HUES64 (cell line): ENCODE results near the gene ASB10.

ENCODE experiments used
- H3K27ac ChIP-seq: 2 replicates; pipeline ENCODE4 v1.7.0; 2013; ENCODE audit warnings: low read depth, low read length, inconsistent platforms
- H3K27me3 ChIP-seq: 2 replicates; pipeline ENCODE4 v1.6.1; 2013; ENCODE audit warnings: mild to moderate bottlenecking, low read length; ENCODE audit not compliant: insufficient read depth
- H3K36me3 ChIP-seq: 2 replicates; pipeline ENCODE4 v1.6.1; 2013; ENCODE audit warnings: mild to moderate bottlenecking, low read length; ENCODE audit not compliant: insufficient read depth
- H3K4me1 ChIP-seq: 2 replicates; pipeline ENCODE4 v1.6.1; 2013; ENCODE audit warnings: mild to moderate bottlenecking, low read length, moderate library complexity; ENCODE audit not compliant: insufficient read depth
- H3K4me3 ChIP-seq: 2 replicates; pipeline ENCODE4 v1.5.1; 2013; ENCODE audit warnings: mild to moderate bottlenecking, low read length, moderate library complexity
- H3K9ac ChIP-seq: 2 replicates; pipeline ENCODE4 v1.6.1; 2013; ENCODE audit warnings: mild to moderate bottlenecking, low read depth, low read length
- H3K9me3 ChIP-seq: 2 replicates; pipeline ENCODE4 v1.6.1; 2013; ENCODE audit warnings: low read depth, low read length; ENCODE audit not compliant: insufficient read depth
- WGBS: fragments of 150-250, 120-280 bp; methylation state at CpG from one replicate; pipeline ENCODE4 v1.1.7; 2013; ENCODE audit warnings: missing lambda C conversion rate; 5-methylcytosine and 5-hydroxymethylcytosine counted together

Gene ASB10

GRCh38 chr7:151132461-151133205 lies 54.4 kb downstream of the ASB10 start:
- Histone ChIP-seq H3K9me3 (no peaks in the 10 kb centered on the region), H3K27me3 (no peaks in the 10 kb centered on the region), H3K4me1 (peaks cover 8% of the 10 kb centered on the region), H3K9ac (no peak overlapping the region), H3K27ac (no peak overlapping the region), H3K4me3 (no peak overlapping the region), H3K36me3 (peaks cover 64% of the 10 kb centered on the region)
- 94% methylated on average over 21 of the region's 21 CpGs for WGBS

GRCh38 chr7:151131592-151132293 lies 55.3 kb downstream of the ASB10 start:
- H3K9me3 ChIP-seq = no peaks in the 10 kb centered on the region
- H3K36me3 ChIP-seq = peaks cover 66% of the 10 kb centered on the region
- H3K9ac ChIP-seq = no peak overlapping the region
- H3K4me1 ChIP-seq = peaks cover 2% of the 10 kb centered on the region; the same call in 1 of the 2 replicates
- no peak overlapping the region for H3K27ac ChIP-seq
- peaks cover 8% of the 10 kb centered on the region for H3K27me3 ChIP-seq
- H3K4me3 ChIP-seq = no peak overlapping the region
- 93% methylated on average over 19 of the region's 19 CpGs for WGBS

GRCh38 chr7:151131224-151131591 lies 55.8 kb downstream of the ASB10 start:
- Histone ChIP-seq H3K9ac (no peak overlapping the region), H3K27ac (no peak overlapping the region), H3K27me3 (peaks cover 11% of the 10 kb centered on the region), H3K36me3 (peaks cover 63% of the 10 kb centered on the region), H3K9me3 (no peaks in the 10 kb centered on the region), H3K4me1 (peaks cover 6% of the 10 kb centered on the region; the same call in 1 of the 2 replicates), H3K4me3 (no peak overlapping the region)
- 98% methylated on average over 13 of the region's 13 CpGs for WGBS

GRCh38 chr7:151130741-151131157 lies 56.3 kb downstream of the ASB10 start:
- no peaks in the 10 kb centered on the region for H3K9me3 ChIP-seq
- H3K4me1 ChIP-seq = peaks cover 6% of the 10 kb centered on the region; the same call in 1 of the 2 replicates
- H3K27me3 ChIP-seq = peaks cover 11% of the 10 kb centered on the region
- H3K9ac ChIP-seq = no peak overlapping the region
- H3K36me3 ChIP-seq = peaks cover 58% of the 10 kb centered on the region
- 95% methylated on average over 17 of the region's 17 CpGs for WGBS
- no peak overlapping the region for H3K27ac ChIP-seq
- H3K4me3 ChIP-seq = no peak overlapping the region

DNA sequence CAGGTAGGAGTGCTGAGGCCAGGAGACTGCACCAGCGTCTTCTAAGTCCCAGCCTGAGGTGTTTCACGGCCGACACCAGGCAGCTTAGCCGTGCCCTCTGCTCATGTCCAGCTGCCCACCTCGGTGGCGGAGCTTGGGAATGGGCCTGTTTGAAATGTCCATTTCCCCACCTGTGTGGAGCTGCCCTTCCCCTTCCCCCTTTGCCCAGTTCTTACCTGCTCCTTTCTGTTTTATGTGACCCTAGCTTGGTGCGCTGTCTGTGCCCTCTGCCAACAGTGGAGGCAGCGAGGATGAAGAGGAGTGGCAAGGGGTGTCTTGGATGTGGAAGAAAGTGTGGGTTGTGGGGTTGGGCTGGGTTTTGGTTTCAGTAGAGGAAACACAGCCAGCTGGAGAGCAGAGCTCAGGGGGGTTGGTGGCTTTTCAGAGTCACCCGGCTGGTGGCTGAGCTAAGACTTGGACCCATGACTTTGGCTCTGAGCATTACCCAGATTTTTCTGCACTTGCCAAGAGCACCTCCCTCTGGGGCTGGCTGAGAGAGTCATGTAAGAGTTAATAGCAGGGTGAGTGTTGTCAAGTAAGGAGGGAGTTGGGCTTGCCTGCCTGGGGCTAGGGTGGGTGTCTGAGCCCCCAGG lies 57.0 kb downstream of the ASB10 start:
- Histone ChIP-seq H3K36me3 (peaks cover 53% of the 10 kb centered on the region), H3K27me3 (peaks cover 14% of the 10 kb centered on the region), H3K4me1 (peaks cover 8% of the 10 kb centered on the region; the same call in 1 of the 2 replicates), H3K9me3 (no peaks in the 10 kb centered on the region), H3K27ac (no peak overlapping the region), H3K9ac (no peak overlapping the region), H3K4me3 (no peak overlapping the region)
- 96% methylated on average over 9 of the region's 9 CpGs for WGBS

- WGBS = 89% methylated on average over 27 of the region's 28 CpGs
- H3K27ac ChIP-seq = no peak overlapping the region
- no peak overlapping the region for H3K4me3 ChIP-seq
- peaks cover 46% of the 10 kb centered on the region for H3K36me3 ChIP-seq
- H3K9me3 ChIP-seq = no peaks in the 10 kb centered on the region
- H3K4me1 ChIP-seq = peaks cover 10% of the 10 kb centered on the region; the same call in 1 of the 2 replicates
- H3K27me3 ChIP-seq = peaks cover 21% of the 10 kb centered on the region
- no peak overlapping the region for H3K9ac ChIP-seq
Observed at GRCh38 chr7:151129117-151129959, 57.7 kb downstream of the ASB10 start.

GRCh38 chr7:151128716-151129115 lies 58.3 kb downstream of the ASB10 start:
- peaks cover 41% of the 10 kb centered on the region for H3K36me3 ChIP-seq
- WGBS = 91% methylated on average over 8 of the region's 8 CpGs

GRCh38 chr7:151128144-151128543 lies 58.9 kb downstream of the ASB10 start:
- peaks cover 37% of the 10 kb centered on the region for H3K36me3 ChIP-seq

More at GRCh38 chr7:151128716-151129115, 58.3 kb downstream of the ASB10 start:
- H3K27ac ChIP-seq = no peak overlapping the region
- peaks cover 24% of the 10 kb centered on the region for H3K27me3 ChIP-seq
- H3K4me1 ChIP-seq = peaks cover 10% of the 10 kb centered on the region; the same call in 1 of the 2 replicates
- H3K4me3 ChIP-seq = no peak overlapping the region
- no peaks in the 10 kb centered on the region for H3K9me3 ChIP-seq
- H3K9ac ChIP-seq = no peak overlapping the region

GRCh38 chr7:151126491-151127137 lies 60.4 kb downstream of the ASB10 start:
- peaks cover 24% of the 10 kb centered on the region for H3K27me3 ChIP-seq
- H3K4me3 ChIP-seq = peak overlapping the region; percentile 62
- WGBS = 41% methylated on average over 18 of the region's 19 CpGs
- no peak overlapping the region for H3K27ac ChIP-seq
- H3K9me3 ChIP-seq = no peaks in the 10 kb centered on the region
- peaks cover 10% of the 10 kb centered on the region; the same call in 1 of the 2 replicates for H3K4me1 ChIP-seq
- no peak overlapping the region for H3K9ac ChIP-seq
- peaks cover 35% of the 10 kb centered on the region for H3K36me3 ChIP-seq

More at GRCh38 chr7:151128144-151128543, 58.9 kb downstream of the ASB10 start:
- Histone ChIP-seq H3K9ac (no peak overlapping the region), H3K4me3 (no peak overlapping the region), H3K9me3 (no peaks in the 10 kb centered on the region), H3K4me1 (peaks cover 10% of the 10 kb centered on the region; the same call in 1 of the 2 replicates), H3K27ac (no peak overlapping the region), H3K27me3 (peaks cover 24% of the 10 kb centered on the region)
- 88% methylated on average over 14 of the region's 14 CpGs for WGBS

- H3K27ac ChIP-seq = peak overlapping the region; percentile 80; the same call in 1 of the 2 replicates
- H3K9me3 ChIP-seq = no peaks in the 10 kb centered on the region
- peaks cover 31% of the 10 kb centered on the region for H3K36me3 ChIP-seq
- H3K9ac ChIP-seq = peak overlapping the region; percentile 35; the same call in 1 of the 2 replicates
- peaks cover 24% of the 10 kb centered on the region for H3K27me3 ChIP-seq
- WGBS = 1% methylated on average over 56 of the region's 58 CpGs
- H3K4me1 ChIP-seq = peaks cover 10% of the 10 kb centered on the region; the same call in 1 of the 2 replicates
- peak overlapping the region; percentile 62 for H3K4me3 ChIP-seq
Observed at GRCh38 chr7:151125846-151126481, 61.1 kb downstream of the ASB10 start.
